Measurements from ENCODE around the gene AOX1. TPM values are rescaled to one million over a fixed set of nuclear protein-coding genes. Genes with fewer than 3 reads are reported as not detected.

AOX1 gene
- total RNA-seq, 1 experiment from 2014 or later: 5.1 TPM

DNA sequence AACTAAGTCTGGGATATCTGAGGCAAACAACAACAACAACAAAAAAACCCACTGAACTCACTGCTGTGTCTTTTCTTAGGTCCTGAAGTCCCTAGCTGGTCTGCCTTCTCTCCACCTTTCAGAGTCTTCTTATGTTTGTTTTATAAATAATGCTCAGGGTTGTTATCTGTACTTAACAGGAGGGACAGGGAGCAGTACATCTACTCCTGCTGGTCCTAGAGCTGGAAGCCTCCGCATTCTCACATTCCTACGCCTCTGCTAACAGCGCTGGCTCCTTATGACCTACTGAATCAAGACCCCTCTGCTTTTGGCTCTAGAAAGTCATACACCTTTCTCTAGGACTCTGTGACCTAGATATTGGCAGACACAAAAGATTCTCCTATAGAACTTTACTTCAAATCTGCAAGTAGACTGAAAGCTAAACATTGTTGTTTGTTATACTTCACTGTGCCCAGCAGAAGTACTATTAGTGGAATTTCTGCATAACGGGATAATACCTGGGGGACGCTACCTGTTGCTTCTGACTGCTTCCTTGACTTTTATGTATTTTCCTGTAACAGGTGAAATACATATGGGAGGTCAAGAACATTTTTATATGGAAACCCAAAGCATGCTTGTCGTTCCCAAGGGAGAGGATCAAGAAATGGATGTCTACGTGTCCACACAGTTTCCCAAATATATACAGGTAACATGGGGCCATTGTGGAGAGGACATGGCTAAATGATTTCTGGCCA is 48.6 kb downstream of the AOX1 start:
- Histone ChIP-seq H3K79me2 (ENCODE audit: low read depth) (no peaks in the 10 kb centered on the region), H3K36me3 (ENCODE audit: low read depth) (no peaks in the 10 kb centered on the region), H3K9me3 (ENCODE audit: insufficient read depth, low read depth) (no peaks in the 10 kb centered on the region), H3K9me2 (ENCODE audit: insufficient read depth) (no peaks in the 10 kb centered on the region), H3K27me3 (ENCODE audit: insufficient read depth, low read depth) (no peaks in the 10 kb centered on the region), H3K27ac (no peak overlapping the region), H4K20me1 (ENCODE audit: insufficient read depth) (no peaks in the 10 kb centered on the region), H2AFZ (no peak overlapping the region), H3K4me3 (no peak overlapping the region), H3K4me2 (no peak overlapping the region), H3K4me1 (replicated peaks; ENCODE audit: insufficient read depth) (no peaks in the 10 kb centered on the region; the same call in 1 of the 2 replicates), H3F3A (ENCODE audit: insufficient read depth, low read depth) (no peaks in the 10 kb centered on the region)
- DNase-seq: no peak
- CTCF ChIA-PET: no interaction called here
- BruUV-seq (replicated peaks): no TSS peak
- POLR2A ChIA-PET (ENCODE audit: unreplicated experiment): interaction anchor here (0.7 kb wide), 1 partner anchor 29 kb away, joined by 3 read pairs; no protein-coding TSS in a partner anchor
- intact Hi-C loops (cut with micrococcal nuclease; ENCODE audit: unreplicated experiment): no loop called here
- TF ChIP-seq EZH2 (IDR thresholded peaks at IDR 0.05; ENCODE audit: low read depth): no peak
- TF ChIP-seq, protein P1, sequence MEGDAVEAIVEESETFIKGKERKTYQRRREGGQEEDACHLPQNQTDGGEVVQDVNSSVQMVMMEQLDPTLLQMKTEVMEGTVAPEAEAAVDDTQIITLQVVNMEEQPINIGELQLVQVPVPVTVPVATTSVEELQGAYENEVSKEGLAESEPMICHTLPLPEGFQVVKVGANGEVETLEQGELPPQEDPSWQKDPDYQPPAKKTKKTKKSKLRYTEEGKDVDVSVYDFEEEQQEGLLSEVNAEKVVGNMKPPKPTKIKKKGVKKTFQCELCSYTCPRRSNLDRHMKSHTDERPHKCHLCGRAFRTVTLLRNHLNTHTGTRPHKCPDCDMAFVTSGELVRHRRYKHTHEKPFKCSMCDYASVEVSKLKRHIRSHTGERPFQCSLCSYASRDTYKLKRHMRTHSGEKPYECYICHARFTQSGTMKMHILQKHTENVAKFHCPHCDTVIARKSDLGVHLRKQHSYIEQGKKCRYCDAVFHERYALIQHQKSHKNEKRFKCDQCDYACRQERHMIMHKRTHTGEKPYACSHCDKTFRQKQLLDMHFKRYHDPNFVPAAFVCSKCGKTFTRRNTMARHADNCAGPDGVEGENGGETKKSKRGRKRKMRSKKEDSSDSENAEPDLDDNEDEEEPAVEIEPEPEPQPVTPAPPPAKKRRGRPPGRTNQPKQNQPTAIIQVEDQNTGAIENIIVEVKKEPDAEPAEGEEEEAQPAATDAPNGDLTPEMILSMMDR (conservative IDR thresholded peaks at IDR 0.05): no peak

DNA sequence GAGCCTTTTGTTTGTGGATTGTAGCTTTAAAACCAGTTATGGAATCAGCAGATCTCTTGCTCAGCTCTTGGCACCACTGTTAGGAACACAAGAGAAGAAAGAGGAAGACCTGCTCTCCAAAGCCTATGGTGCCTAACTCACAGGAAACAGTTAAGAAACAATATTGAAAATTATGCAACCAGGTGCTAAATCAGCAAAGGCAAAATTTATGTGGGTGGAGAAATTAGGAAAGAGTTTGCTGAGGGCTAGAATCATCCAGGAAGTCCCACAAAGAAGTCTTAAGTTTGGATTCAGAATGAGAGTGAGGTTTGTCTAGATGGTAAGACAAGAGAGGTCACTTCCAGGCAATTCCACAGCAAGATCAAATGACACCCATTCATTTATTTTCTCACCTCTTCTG is 49.4 kb downstream of the AOX1 start:
- Histone ChIP-seq H3K79me2 (ENCODE audit: low read depth) (no peaks in the 10 kb centered on the region), H3K4me3 (no peak overlapping the region), H3K9me2 (ENCODE audit: insufficient read depth) (no peaks in the 10 kb centered on the region), H3F3A (ENCODE audit: insufficient read depth, low read depth) (no peaks in the 10 kb centered on the region), H3K27me3 (ENCODE audit: insufficient read depth, low read depth) (no peaks in the 10 kb centered on the region), H3K4me2 (no peak overlapping the region), H3K27ac (no peak overlapping the region), H4K20me1 (ENCODE audit: insufficient read depth) (no peaks in the 10 kb centered on the region), H3K4me1 (replicated peaks; ENCODE audit: insufficient read depth) (no peaks in the 10 kb centered on the region; the same call in 1 of the 2 replicates), H3K36me3 (ENCODE audit: low read depth) (no peaks in the 10 kb centered on the region), H3K9me3 (ENCODE audit: insufficient read depth, low read depth) (no peaks in the 10 kb centered on the region), H2AFZ (no peak overlapping the region)
- BruUV-seq (replicated peaks): no TSS peak
- intact Hi-C loops (cut with micrococcal nuclease; ENCODE audit: unreplicated experiment): no loop called here
- DNase-seq: no peak
- ChIA-PET POLR2A (ENCODE audit: unreplicated experiment) (no interaction called here), CTCF (no interaction called here)
- TF ChIP-seq EZH2 (IDR thresholded peaks at IDR 0.05; ENCODE audit: low read depth): no peak
- TF ChIP-seq, protein P1 (conservative IDR thresholded peaks at IDR 0.05): no peak

DNA sequence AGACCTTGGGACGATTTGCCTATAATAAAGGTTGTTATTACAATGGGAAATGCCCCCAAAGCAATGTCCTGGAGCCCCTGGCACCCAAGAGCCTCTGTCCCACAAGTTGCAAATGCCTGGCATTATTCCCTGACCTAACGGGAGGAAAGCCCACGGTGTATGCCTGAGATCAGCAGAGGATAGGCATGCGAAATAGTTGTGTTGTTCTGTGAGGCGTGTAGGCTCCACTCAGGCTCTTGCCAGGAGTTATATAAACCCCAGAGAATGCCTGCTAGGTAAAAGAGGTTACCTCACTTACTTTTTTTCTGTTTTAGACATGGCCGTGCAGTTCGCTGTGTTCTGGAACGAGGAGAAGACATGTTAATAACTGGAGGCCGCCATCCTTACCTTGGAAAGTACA is 52.1 kb downstream of the AOX1 start:
- Histone ChIP-seq H3K4me1 (replicated peaks; ENCODE audit: insufficient read depth) (no peaks in the 10 kb centered on the region; the same call in 1 of the 2 replicates), H3K4me3 (no peak overlapping the region), H4K20me1 (ENCODE audit: insufficient read depth) (no peaks in the 10 kb centered on the region), H3K79me2 (ENCODE audit: low read depth) (no peaks in the 10 kb centered on the region), H3K9me2 (ENCODE audit: insufficient read depth) (no peaks in the 10 kb centered on the region), H3K4me2 (no peak overlapping the region), H3K9me3 (ENCODE audit: insufficient read depth, low read depth) (no peaks in the 10 kb centered on the region), H3K27ac (no peak overlapping the region), H2AFZ (no peak overlapping the region), H3K36me3 (ENCODE audit: low read depth) (no peaks in the 10 kb centered on the region), H3F3A (ENCODE audit: insufficient read depth, low read depth) (no peaks in the 10 kb centered on the region), H3K27me3 (ENCODE audit: insufficient read depth, low read depth) (no peaks in the 10 kb centered on the region)
- intact Hi-C loops (cut with micrococcal nuclease; ENCODE audit: unreplicated experiment): no loop called here
- POLR2A ChIA-PET (ENCODE audit: unreplicated experiment): no interaction called here
- BruUV-seq (replicated peaks): no TSS peak
- no peak for TF ChIP-seq EZH2 (IDR thresholded peaks at IDR 0.05; ENCODE audit: low read depth)
- TF ChIP-seq, protein P1 (conservative IDR thresholded peaks at IDR 0.05): no peak
- no peak for DNase-seq
- CTCF ChIA-PET: no interaction called here

All from PC-9 (cell line).